Stimulated activated CD8-positive, alpha-beta memory T cell treated with anti-CD3 and anti-CD28 coated beads, Interleukin-15, amount 100 ng/mL, for 4 hours (primary cell): Measurements from ENCODE around the gene FALEC.
A peak's percentile ranks its signal among the peaks of the same experiment; 100 is the strongest.

Experiments used
- DNase-seq, 2 donors: peaks; one replicate each; pipeline ENCODE4 v3.0.0-alpha.2; 2020; ENCODE audit warnings: low read depth in 2 of 2

The FALEC gene

GRCh38 chr1:150515328-150516049 lies at the start of gene FALEC:
Gene FALEC (plus strand): TSS chr1:150515752.
- DNase-seq, result peak; percentile 81 to 84

- DNase-seq, result no peak
These were observed 48.6 kb upstream of the FALEC start for GRCh38 chr1:150466964-150467363.

DNA sequence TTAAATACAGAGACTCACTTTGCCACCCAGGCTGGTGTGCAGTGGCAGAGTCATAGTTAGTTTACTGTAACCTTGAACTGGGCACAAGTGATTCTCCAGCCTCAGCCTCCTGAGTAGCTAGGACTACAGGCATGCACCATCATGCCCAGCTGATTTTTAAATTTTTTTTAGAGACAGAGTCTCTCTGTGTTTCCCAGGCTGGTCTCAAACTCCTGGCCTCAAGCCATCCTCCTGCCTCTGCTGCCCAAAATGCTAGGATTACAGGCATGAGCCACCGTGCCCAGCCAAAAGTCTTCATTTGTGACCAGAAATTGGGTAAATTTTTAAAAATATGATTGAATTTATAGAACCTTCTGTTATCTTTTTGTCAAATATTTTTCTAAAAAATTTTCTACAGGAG lies 46.3 kb upstream of the FALEC start:
- no peak for DNase-seq

DNA sequence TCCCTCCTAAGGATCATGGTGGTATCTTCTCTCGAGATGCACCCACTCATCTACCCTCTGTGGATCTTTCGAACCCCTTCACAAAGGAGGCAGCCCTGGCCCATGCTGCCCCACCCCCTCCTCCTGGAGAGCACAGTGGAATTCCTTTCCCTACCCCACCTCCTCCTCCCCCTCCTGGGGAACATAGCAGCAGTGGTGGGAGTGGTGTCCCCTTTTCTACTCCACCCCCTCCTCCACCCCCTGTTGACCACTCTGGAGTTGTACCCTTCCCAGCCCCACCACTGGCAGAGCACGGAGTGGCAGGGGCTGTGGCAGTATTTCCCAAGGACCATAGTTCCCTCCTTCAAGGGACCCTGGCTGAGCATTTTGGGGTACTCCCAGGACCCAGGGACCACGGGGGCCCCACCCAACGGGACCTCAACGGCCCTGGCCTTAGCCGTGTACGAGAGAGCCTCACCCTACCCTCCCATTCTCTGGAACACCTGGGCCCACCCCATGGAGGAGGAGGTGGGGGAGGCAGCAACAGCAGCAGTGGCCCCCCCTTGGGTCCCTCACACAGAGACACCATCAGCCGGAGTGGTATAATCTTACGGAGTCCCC lies 42.9 kb upstream of the FALEC start:
- DNase-seq, result no peak

DNA sequence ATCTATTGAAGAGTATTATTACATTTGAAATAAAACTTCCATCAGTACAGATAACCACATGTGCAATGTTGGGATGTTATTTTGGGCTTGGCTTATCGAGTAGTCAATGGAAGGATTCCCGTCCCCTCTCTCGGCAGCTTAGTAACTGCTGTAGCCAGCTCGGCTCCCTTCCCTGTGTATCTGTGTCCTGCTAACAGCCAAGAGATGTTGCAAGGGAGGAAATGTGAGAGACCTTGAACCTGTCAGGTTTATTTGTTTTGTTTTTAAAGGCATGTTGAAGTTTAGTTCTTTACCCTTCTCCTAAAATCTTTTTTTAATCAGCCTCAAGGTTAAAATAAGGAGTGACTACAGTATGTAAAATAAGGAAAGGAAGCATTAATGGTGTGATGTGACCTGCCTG lies 41.9 kb upstream of the FALEC start:
- DNase-seq, result no peak

DNA sequence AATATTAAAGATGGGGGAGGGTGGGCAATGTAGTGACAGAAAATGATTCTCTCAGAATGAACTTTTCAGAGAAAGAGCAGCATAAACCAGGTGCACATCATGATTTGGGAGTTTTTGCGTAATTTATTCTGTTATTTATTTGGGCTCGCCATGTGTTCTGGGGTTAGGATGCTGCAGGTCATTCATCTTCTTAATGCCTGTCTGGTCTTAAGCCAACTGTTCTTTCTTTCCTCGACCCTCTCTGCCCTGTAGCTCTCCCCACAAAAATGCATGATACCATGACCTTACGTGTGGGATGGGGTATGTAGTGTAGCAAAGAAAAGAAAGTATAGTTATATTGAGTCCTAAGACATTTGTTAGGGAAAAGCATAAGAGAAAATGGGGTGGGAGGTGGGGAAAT lies 40.7 kb upstream of the FALEC start:
- no peak for DNase-seq

DNA sequence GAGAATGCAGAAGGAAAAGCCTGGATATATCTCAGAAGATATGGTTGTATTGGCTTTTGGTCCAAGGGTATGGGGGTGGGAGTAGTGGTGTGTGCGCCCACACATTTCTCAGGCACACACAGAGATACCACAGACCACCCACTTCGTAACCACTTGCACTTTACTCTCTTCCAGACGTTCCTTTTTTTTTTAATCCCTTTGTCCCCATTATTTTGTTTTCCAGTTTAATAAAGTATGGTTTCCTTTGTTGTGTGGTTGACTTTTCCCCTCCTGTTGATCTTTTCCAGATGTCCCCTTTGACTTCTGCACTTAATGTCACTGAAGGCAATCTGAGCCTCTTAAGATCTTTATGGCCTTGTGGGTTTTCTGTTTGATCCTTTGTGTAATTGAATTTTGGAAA lies 38.8 kb upstream of the FALEC start:
- no peak for DNase-seq

GRCh38 chr1:150477320-150477719 lies 38.2 kb upstream of the FALEC start:
- no peak for DNase-seq

DNA sequence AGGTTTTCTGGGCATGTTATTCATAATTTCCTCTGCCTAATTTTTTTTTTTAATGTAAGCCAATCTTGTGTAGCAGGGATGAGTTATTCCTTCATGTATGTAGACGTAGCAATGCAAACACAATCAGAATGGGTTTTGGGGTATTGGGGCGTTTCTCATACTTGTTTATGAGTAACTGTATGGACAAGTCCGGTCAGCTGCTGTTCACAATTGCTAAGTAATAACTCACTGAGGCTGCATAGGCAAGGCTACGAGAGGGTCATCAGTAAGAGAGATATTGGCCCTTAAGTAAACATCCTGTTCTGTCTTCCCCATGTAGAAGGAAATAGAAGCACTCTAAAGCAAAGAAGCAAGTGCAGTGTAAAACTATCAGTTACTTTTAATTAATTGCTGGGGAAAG lies 37.8 kb upstream of the FALEC start:
- DNase-seq, result no peak

GRCh38 chr1:150479370-150479769 lies 36.2 kb upstream of the FALEC start:
- no peak for DNase-seq

DNA sequence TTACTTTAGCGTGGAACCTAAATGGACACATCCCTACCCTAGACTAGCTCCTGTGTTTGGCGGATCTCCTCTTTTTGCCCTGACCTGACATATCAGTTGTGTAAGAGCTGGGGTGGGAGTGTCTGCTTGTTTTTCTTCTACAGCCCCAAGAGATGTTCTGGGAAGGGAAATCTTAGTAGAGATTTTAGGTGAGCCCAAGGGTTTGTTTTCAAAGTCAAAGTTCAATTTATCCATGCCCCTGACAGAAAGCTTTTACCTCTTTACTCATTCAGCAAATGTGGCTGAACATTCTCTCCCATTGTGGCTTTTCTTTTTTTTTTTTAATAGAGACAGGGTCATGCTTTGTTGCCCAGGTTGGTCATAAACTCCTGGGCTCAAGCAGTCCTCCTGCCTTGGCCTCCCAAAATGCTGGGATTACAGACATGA lies 35.6 kb upstream of the FALEC start:
- DNase-seq, result no peak

DNA sequence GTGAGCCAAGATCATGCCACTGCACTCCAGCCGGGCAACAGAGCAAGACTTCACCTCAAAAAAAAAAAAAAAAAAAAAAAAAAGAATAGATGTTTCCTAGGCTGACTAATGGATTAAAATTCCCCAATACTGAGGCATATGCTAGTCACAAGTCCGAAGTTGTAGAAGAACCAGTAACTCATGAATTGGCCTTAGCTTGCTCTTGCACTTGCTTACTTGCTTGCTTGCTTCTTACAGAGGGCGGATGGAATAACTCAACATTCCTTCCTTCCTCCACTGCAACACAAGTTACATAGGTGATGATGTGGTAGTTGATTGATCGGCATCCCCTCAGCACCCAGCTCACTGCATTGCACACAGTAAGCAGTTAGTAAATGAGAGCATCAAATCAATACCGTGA lies 31.1 kb upstream of the FALEC start:
- DNase-seq, result no peak

DNA sequence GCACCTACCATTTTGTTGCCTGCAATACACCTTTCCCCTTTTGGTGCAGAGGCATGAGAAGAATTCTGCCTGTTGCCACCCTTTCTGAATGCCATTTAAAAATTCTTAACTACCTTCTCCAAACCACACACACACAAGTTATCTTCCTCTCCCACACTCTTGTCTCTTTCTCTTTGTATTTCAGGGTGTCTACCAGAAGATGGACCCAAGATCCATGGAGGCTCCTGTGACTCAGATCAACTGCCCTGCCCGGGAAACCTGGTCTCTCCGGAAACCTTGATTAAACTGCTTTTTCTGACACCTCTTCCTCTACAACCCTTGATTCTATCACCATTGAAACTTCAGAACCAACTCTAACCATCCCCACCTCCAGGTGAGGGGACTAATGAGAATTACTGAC lies 30.7 kb upstream of the FALEC start:
- no peak for DNase-seq

GRCh38 chr1:150486966-150487762 lies 28.4 kb upstream of the FALEC start, which contains the start of gene TARS2:
Gene TARS2 (plus strand): TSS chr1:150487419. CDS start chr1:150487451, 32 bp downstream.
- peak; percentile 82 to 92 for DNase-seq

GRCh38 chr1:150487763-150488115 lies 27.8 kb upstream of the FALEC start:
- DNase-seq, result no peak

GRCh38 chr1:150493175-150493574 lies 22.4 kb upstream of the FALEC start:
- DNase-seq, result no peak

- DNase-seq, result no peak
These were observed 17.2 kb upstream of the FALEC start for GRCh38 chr1:150498342-150498741.

DNA sequence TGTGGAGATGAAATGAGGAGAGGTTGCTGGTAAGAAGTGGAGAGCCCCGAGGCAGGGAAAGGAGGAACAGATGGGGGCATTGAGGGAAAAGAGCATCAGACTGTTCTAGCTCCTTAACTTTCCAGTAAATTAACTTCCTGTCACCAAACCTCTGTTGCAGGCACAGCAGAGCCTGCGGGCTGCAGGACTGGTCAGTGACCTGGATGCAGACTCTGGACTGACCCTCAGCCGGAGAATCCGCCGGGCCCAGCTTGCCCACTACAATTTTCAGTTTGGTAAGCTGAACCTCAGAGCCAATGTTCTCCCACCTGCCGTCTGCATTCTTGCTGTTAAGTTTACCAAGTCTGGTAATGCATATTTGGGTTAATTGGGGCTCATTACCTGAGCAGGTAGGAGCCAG lies 10.1 kb upstream of the FALEC start:
- DNase-seq, result no peak

GRCh38 chr1:150507912-150508864 lies 7.4 kb upstream of the FALEC start, which contains the start of gene ECM1:
Gene ECM1 (plus strand): TSS chr1:150508109. CDS start chr1:150508210, 101 bp downstream.
- DNase-seq, result no peak

DNA sequence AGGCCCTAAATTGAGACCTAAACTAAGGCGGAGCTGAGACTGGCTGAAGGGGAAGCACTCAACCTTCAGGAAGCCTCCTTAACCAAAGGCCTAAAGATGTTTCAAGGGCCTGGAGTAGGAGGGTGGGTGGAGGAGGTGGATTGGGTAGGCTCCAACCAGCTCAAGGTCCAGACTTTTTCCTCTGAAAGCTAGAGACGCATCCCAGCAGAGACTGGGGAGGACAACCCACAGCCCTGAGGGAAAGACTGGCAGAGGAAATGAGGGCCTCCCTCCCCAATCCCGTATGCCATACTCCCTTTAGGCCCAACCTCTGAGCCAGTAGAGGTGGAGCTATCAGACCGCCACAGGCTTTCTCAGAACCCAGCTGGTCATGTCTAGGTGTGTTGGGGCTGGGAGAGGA lies 6.6 kb upstream of the FALEC start:
- no peak for DNase-seq

- no peak for DNase-seq
These were observed 4.0 kb upstream of the FALEC start for GRCh38 chr1:150511551-150511950.
